WI38 (cell line): ENCODE results near the gene RNF217.

Source experiments
- H3K4me3 ChIP-seq: 2 replicates; pipeline ENCODE4 v1.5.1; 2011; ENCODE audit warnings: low read depth, mild to moderate bottlenecking, control low read depth, low read length
- TF ChIP-seq, protein P1 (sequence below): IDR thresholded peaks from 2 replicates; pipeline ENCODE4 v1.5.1; 2012; ENCODE audit warnings: low read depth, mild to moderate bottlenecking, control low read depth, low read length

Gene RNF217

DNA sequence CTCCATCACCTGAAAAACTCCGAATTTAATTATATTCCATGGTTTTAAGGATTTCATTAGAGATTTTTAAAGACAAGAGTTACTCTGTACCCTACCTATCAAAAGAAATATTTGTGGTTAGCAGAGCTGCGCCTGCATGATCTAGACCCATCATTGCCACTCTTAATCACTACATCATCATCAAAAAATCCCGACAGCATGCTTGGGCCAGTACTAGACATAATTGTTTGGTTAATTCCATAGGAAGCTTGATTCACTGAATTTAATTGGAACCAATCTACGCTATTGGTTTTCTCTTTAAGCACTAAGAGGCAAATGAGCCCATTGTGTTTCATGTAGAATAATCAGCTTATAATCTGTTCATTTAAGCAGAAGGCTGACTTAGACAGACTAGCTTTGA lies 33.4 kb upstream of the RNF217 start:
- TF ChIP-seq, protein P1, sequence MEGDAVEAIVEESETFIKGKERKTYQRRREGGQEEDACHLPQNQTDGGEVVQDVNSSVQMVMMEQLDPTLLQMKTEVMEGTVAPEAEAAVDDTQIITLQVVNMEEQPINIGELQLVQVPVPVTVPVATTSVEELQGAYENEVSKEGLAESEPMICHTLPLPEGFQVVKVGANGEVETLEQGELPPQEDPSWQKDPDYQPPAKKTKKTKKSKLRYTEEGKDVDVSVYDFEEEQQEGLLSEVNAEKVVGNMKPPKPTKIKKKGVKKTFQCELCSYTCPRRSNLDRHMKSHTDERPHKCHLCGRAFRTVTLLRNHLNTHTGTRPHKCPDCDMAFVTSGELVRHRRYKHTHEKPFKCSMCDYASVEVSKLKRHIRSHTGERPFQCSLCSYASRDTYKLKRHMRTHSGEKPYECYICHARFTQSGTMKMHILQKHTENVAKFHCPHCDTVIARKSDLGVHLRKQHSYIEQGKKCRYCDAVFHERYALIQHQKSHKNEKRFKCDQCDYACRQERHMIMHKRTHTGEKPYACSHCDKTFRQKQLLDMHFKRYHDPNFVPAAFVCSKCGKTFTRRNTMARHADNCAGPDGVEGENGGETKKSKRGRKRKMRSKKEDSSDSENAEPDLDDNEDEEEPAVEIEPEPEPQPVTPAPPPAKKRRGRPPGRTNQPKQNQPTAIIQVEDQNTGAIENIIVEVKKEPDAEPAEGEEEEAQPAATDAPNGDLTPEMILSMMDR, result no peak
- H3K4me3 ChIP-seq, result no peak overlapping the region

DNA sequence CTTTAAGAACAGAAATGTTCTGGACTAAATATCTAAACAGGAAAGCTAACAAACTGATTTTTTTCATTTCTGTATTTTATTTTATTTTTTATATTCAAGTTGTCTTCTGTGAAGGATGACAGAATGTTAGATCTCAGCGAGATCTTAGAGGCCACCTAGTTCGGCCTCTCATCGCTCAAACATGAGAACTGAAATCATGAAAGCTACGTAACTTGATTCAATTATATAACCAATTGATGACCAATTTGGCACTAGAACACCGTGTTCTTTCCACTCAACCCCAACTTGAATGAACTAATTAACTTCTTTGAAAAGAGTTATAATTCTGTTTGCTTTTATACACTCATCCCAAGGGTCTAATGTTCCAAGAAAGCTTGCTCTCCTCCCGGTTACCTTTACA lies 24.6 kb upstream of the RNF217 start:
- no peak overlapping the region for H3K4me3 ChIP-seq
- TF ChIP-seq, protein P1, result no peak

DNA sequence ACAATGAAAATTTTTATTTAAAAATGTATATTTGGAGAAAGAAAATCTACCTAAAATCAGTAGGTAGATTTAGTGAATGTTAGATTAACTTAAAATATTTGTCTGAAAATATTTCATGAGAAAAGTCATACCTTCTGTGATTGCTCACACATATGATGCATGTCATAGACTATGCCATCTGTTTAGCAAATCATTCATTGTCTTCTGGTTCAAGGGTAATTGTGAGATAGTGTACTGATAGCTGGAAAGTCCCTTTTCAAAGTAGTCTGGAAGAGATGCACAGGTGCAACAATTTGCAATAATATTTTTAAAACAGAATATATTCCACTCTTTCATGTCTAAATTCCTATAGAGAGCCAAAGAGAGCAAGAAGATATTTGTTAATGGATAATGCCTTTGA lies 21.0 kb upstream of the RNF217 start:
- no peak overlapping the region for H3K4me3 ChIP-seq
- TF ChIP-seq, protein P1, result no peak

DNA sequence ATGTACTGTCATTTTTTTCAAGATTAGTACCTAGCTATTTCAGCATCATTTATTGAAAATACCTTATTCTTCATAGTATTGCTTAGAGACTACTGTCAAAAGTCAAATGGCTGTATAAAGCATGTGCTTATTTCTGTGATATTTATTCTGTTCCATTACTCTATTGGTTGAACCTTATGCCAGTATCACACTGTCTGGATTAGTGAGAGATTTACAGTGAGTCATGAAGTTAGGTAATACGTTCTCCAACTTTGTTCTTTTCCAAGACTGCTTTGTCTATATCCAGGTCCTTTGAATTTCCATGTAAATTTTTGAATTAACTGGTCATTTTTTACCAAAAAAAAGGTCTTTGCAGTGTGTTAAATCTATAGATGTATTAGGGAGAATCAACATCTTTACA lies 18.6 kb upstream of the RNF217 start:
- no peak overlapping the region for H3K4me3 ChIP-seq
- TF ChIP-seq, protein P1, result no peak

DNA sequence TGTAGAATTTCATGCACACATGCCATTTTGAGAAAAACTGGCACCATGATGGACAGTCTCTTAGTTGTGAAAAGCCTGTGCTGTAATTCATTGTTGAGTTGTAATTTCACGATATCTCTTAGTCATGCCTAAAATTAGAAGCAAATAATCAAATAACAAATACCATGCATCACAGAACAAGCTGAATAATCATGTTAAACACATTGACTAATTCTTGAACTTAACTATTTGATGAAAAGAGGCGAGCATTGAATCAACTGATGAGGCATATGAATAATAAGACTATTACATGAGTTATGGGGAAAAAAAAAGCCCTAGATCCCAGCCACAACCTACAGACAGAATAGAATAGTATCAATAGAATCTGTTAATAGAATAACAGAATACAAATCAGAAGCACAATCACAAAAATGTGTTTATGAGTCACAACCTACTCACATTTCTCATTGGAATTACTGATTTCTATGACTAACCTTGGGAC lies 14.2 kb upstream of the RNF217 start:
- no peak overlapping the region for H3K4me3 ChIP-seq

DNA sequence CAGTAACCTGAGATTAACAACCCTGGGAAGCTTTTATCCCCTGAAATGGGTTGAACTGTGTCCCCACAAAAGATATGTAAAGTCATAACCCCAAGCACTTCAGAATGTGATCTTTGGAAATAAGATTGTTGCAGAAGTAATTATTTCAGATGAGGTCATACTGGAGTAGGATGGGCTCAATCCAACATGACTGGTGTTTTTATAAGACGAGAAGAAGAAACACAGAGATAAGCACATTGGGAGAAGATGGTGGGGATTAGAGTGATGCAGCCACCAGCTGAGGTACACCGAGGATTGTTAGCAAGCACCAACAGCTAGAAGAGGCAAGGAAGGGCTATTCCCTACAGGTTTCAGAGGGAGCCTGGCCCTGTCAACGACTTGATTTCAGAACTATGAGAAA lies 12.5 kb upstream of the RNF217 start:
- H3K4me3 ChIP-seq, result no peak overlapping the region
- TF ChIP-seq, protein P1, result no peak

More for the DNA sequence above, 14.2 kb upstream of the RNF217 start:
- TF ChIP-seq, protein P1, result no peak

DNA sequence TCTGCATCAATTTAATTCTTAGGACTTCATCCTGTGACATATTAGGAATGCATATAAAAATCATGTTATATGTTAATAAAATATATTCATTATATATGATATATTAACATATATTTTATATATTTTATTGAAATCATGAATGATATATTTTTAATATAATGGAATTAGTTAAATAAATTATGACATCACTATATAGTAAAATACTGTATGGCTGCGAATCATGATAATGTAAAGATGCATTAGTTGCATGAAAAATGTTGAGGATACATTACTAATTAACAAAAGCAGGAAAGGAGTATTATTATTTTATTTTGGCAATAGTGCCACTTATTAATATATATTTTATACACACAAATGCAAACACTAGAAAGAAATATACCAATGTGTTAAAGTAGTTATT lies 8.4 kb upstream of the RNF217 start:
- no peak overlapping the region for H3K4me3 ChIP-seq
- TF ChIP-seq, protein P1, result no peak
